ENCODE results near the gene FAM117B.

- TF ChIP-seq CTCF (IDR thresholded peaks at IDR 0.05; ENCODE audit: insufficient read depth, low read length, poor library complexity, severe bottlenecking) (no peak), EZH2phosphoT487 (conservative IDR thresholded peaks at IDR 0.05; ENCODE audit: low read length) (no peak)
Observed at GRCh38 chr2:202643012-202643858, 8.5 kb downstream of the FAM117B start.
